HCT116 (cell line): ENCODE results near the gene MARVELD3. TPM values are rescaled to one million over a fixed set of nuclear protein-coding genes. Genes with fewer than 3 reads are reported as not detected.

Experiments used
- ATAC-seq: fragments of 200-7000 bp; cut with Tn5 transposase; 2 replicates; pipeline ENCODE4 v1.9.1; 2020; ENCODE audit warnings: mild to moderate bottlenecking, moderate library complexity
- BruUV-seq: library from RNA; stranded (reverse); fragments of 400-500 nt; replicated peaks from 2 replicates; lab custom pipeline; 2021; lab: Mats Ljungman, UMichigan
- CTCF ChIA-PET: fragments of 300-600 bp; sonication (Branson Sonifier 250); formaldehyde crosslinking; loops from one replicate; lab custom pipeline; 2021; ENCODE audit warnings: antibody characterized with exemption; lab: Charles Lee
- POLR2A ChIA-PET: fragments of 300-600, 350-600 bp; sonication (Branson Sonifier 250); formaldehyde crosslinking; loops from one replicate; lab custom pipeline; 2021; ENCODE audit warnings: antibody characterized with exemption; lab: Charles Lee
- RAD21 ChIA-PET, 2 experiments: fragments of 300-600 bp; sonication (Branson Sonifier 250); formaldehyde crosslinking; loops; one replicate each; lab custom pipeline; 2023; ENCODE audit warnings: low total read pairs in 2 of 2; ENCODE audit not compliant: uncharacterized antibody in 2 of 2, unreplicated experiment in 2 of 2, low non-redundant PET in 1 of 2; lab: Charles Lee
- DNase-seq: peaks from one replicate; pipeline ENCODE4 v3.0.0-alpha.2; 2010; ENCODE audit warnings: low read depth, low spot score
- H2AFZ ChIP-seq: fragments of 200-600 bp; shearing (Covaris generic), sonication (generic); 2 replicates; pipeline ENCODE4 v1.6.1; 2017; ENCODE audit warnings: low read depth, mixed run types, mixed read lengths, antibody characterized with exemption, low read length; ENCODE audit not compliant: poor library complexity, severe bottlenecking
- H3K27ac ChIP-seq: 2 replicates; pipeline ENCODE4 v1.5.1; 2012; ENCODE audit warnings: low read depth, low read length
- H3K27me3 ChIP-seq: fragments of 200-600 bp; sonication (generic); 2 replicates; pipeline ENCODE4 v1.6.1; 2016; ENCODE audit warnings: mixed run types, low read length, mixed read lengths; ENCODE audit not compliant: insufficient read depth
- H3K36me3 ChIP-seq, 2 experiments: fragments of 200-500 bp in 1 of 2; fragments of 200-600 bp in 1 of 2; sonication (Bioruptor generic) in 1 of 2; sonication (generic) in 1 of 2; 2 replicates each; pipeline versions ENCODE4 v1.5.1 to v1.6.1; 2014 to 2016; ENCODE audit warnings: low read length in 2 of 2, inconsistent platforms in 1 of 2, mixed read lengths in 1 of 2, mixed run types in 1 of 2; ENCODE audit not compliant: insufficient read depth in 2 of 2, control insufficient read depth in 1 of 2
- H3K4me1 ChIP-seq, 2 experiments: fragments of 200-600 bp in 1 of 2; sonication (generic) in 1 of 2; 2 replicates each; pipeline versions ENCODE4 v1.5.1 to v1.6.1; 2012 to 2017; ENCODE audit warnings: low read length in 2 of 2, inconsistent platforms in 1 of 2, mild to moderate bottlenecking in 1 of 2, mixed read lengths in 1 of 2, mixed run types in 1 of 2, moderate library complexity in 1 of 2; ENCODE audit not compliant: insufficient read depth in 2 of 2, control insufficient read depth in 1 of 2
- H3K4me2 ChIP-seq: fragments of 200-600 bp; sonication (generic); 2 replicates; pipeline ENCODE4 v1.6.1; 2017; ENCODE audit warnings: mixed run types, low read length, mixed read lengths
- H3K4me3 ChIP-seq, 2 experiments: fragments of 200-600 bp in 1 of 2; sonication (generic) in 1 of 2; replicated peaks in 1 of 2; 2 replicates each; pipeline ENCODE4 v1.5.1; 2011 to 2016; ENCODE audit warnings: low read length in 2 of 2, control low read depth in 1 of 2, low read depth in 1 of 2, mild to moderate bottlenecking in 1 of 2, mixed read lengths in 1 of 2, mixed run types in 1 of 2
- H3K79me2 ChIP-seq: fragments of 200-600 bp; sonication (generic); 2 replicates; pipeline ENCODE4 v1.6.1; 2017; ENCODE audit warnings: mild to moderate bottlenecking, mixed run types, low read length, moderate library complexity, mixed read lengths; ENCODE audit not compliant: insufficient read depth
- H3K9ac ChIP-seq: fragments of 200-600 bp; sonication (generic); 2 replicates; pipeline ENCODE4 v1.6.1; 2016; ENCODE audit warnings: low read length, mixed read lengths
- H3K9me2 ChIP-seq: fragments of 200-600 bp; sonication (generic), shearing (Covaris generic); 2 replicates; pipeline ENCODE4 v1.6.1; 2017; ENCODE audit warnings: mixed run types, mild to moderate bottlenecking, moderate library complexity; ENCODE audit not compliant: insufficient read depth
- H3K9me3 ChIP-seq, 2 experiments: fragments of 200-500 bp in 1 of 2; fragments of 200-600 bp in 1 of 2; sonication (Bioruptor generic) in 1 of 2; sonication (generic) in 1 of 2; 2 replicates each; pipeline ENCODE4 v1.6.1; 2014 to 2017; ENCODE audit warnings: low read length in 2 of 2, mixed read lengths in 2 of 2, inconsistent platforms in 1 of 2, low read depth in 1 of 2, mild to moderate bottlenecking in 1 of 2, mixed run types in 1 of 2, moderate library complexity in 1 of 2; ENCODE audit not compliant: control insufficient read depth in 1 of 2, insufficient read depth in 1 of 2
- H4K20me1 ChIP-seq: fragments of 200-600 bp; sonication (generic), shearing (Covaris generic); 2 replicates; pipeline ENCODE4 v1.6.1; 2017; ENCODE audit warnings: mixed run types, mild to moderate bottlenecking, moderate library complexity; ENCODE audit not compliant: insufficient read depth
- CBX3 ChIP-seq: IDR thresholded peaks from 2 replicates; pipeline ENCODE4 v1.6.1; 2012; ENCODE audit warnings: low read depth
- EGR1 ChIP-seq: IDR thresholded peaks from 2 replicates; pipeline ENCODE4 v1.6.1; 2012; ENCODE audit warnings: low read depth
- FOSL1 ChIP-seq: IDR thresholded peaks from 2 replicates; pipeline ENCODE4 v1.6.1; 2012; ENCODE audit warnings: low read depth
- RAD21 ChIP-seq: IDR thresholded peaks from 2 replicates; pipeline ENCODE4 v1.6.1; 2012; ENCODE audit warnings: low read depth, mild to moderate bottlenecking
- SP1 ChIP-seq: IDR thresholded peaks from 2 replicates; pipeline ENCODE4 v1.6.1; 2012; ENCODE audit warnings: low read depth
- SRF ChIP-seq: IDR thresholded peaks from 2 replicates; pipeline ENCODE4 v1.6.1; 2012; ENCODE audit warnings: low read depth
- TCF7L2 ChIP-seq: IDR thresholded peaks from 2 replicates; pipeline ENCODE4 v1.7.0; 2011; ENCODE audit warnings: borderline replicate concordance, inconsistent platforms; ENCODE audit not compliant: insufficient read depth, insufficient read length; ENCODE audit errors: extremely low read depth
- YY1 ChIP-seq: IDR thresholded peaks from 2 replicates; pipeline ENCODE4 v1.6.1; 2011; ENCODE audit warnings: low read length, low read depth, moderate library complexity, mild to moderate bottlenecking; ENCODE audit not compliant: insufficient replicate concordance; ENCODE audit errors: extremely low read depth
- ZFX ChIP-seq: fragments of 450-650 bp; IDR thresholded peaks from 2 replicates; pipeline ENCODE4 v1.6.1; 2017
- ZNF274 ChIP-seq: fragments of 200-500 bp; sonication (Bioruptor generic); IDR thresholded peaks from 2 replicates; pipeline ENCODE4 v1.6.1; 2014; ENCODE audit warnings: mild to moderate bottlenecking, low read depth, low read length, inconsistent platforms
- intact Hi-C: fragments of 100-400 bp; cut with micrococcal nuclease; formaldehyde crosslinking; loops from 2 replicates; pipeline ENCODE4 v1.10.0; 2022
- total RNA-seq: library from RNA; stranded (reverse); gene quantifications from one replicate; pipeline ENCODE4 v1.2.1, GENCODE V29; 2021; ENCODE audit not compliant: unreplicated experiment
- TF ChIP-seq, protein P1 (sequence below): IDR thresholded peaks from 2 replicates; pipeline ENCODE4 v1.6.1; 2011; ENCODE audit warnings: mild to moderate bottlenecking, low read length, moderate library complexity; ENCODE audit not compliant: insufficient replicate concordance; ENCODE audit errors: extremely low read depth
- TF ChIP-seq, protein P2 (sequence below): IDR thresholded peaks from 2 replicates; pipeline ENCODE4 v1.6.1; 2012
- TF ChIP-seq, protein P3 (sequence below): IDR thresholded peaks from 2 replicates; pipeline ENCODE4 v1.6.1; 2012
- TF ChIP-seq, protein P4 (sequence below): IDR thresholded peaks from 2 replicates; pipeline ENCODE4 v1.6.1; 2012; ENCODE audit warnings: low read depth

MARVELD3 gene
- total RNA-seq, 1 experiment from 2014 or later, result 20.9 TPM

DNA sequence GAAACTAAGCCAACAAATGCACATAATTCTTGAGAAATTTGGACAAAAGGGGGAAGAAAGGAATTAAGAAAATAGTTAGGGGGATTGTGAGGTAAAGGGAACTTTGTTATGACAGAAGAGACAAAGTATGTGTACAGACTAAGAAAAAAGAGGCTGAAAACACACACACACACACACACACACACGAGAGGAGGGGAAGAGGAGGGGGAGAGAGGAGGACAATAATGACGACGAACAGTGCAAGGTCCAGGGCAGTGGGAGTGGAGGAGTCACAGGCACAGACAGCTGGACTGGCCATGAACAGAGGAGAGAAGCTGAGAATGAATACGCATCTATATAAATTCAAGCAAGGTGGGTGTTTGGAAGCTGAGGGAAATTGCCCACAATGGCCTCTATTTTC is 44.6 kb downstream of the MARVELD3 start:
- Histone ChIP-seq H3K27ac (no peak overlapping the region), H3K27me3 (no peaks in the 10 kb centered on the region), H2AFZ (no peak overlapping the region), H3K36me3 (peaks cover 7 to 10% of the 10 kb centered on the region in 2 experiments; a peak in 3 of 4 replicates), H4K20me1 (no peaks in the 10 kb centered on the region), H3K4me1 (no peaks in the 10 kb centered on the region), H3K9ac (no peak overlapping the region), H3K79me2 (no peaks in the 10 kb centered on the region), H3K4me3 (no peak overlapping the region), H3K9me2 (no peaks in the 10 kb centered on the region), H3K9me3 (no peaks in the 10 kb centered on the region), H3K4me2 (no peak overlapping the region)
- intact Hi-C loops, result loop anchor here (5.0 kb wide), 1 partner anchor 82 kb away; no protein-coding TSS in a partner anchor
- TF ChIP-seq, protein P1, sequence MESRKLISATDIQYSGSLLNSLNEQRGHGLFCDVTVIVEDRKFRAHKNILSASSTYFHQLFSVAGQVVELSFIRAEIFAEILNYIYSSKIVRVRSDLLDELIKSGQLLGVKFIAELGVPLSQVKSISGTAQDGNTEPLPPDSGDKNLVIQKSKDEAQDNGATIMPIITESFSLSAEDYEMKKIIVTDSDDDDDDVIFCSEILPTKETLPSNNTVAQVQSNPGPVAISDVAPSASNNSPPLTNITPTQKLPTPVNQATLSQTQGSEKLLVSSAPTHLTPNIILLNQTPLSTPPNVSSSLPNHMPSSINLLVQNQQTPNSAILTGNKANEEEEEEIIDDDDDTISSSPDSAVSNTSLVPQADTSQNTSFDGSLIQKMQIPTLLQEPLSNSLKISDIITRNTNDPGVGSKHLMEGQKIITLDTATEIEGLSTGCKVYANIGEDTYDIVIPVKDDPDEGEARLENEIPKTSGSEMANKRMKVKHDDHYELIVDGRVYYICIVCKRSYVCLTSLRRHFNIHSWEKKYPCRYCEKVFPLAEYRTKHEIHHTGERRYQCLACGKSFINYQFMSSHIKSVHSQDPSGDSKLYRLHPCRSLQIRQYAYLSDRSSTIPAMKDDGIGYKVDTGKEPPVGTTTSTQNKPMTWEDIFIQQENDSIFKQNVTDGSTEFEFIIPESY, result no peak
- TF ChIP-seq SP1 (no peak), YY1 (no peak), CBX3 (no peak), SRF (no peak), ZNF274 (no peak), TCF7L2 (no peak), RAD21 (no peak), FOSL1 (no peak), EGR1 (no peak), ZFX (no peak)
- TF ChIP-seq, protein P2, sequence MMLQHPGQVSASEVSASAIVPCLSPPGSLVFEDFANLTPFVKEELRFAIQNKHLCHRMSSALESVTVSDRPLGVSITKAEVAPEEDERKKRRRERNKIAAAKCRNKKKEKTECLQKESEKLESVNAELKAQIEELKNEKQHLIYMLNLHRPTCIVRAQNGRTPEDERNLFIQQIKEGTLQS, result no peak
- TF ChIP-seq, protein P3, sequence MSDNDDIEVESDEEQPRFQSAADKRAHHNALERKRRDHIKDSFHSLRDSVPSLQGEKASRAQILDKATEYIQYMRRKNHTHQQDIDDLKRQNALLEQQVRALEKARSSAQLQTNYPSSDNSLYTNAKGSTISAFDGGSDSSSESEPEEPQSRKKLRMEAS, result no peak
- TF ChIP-seq, protein P4, sequence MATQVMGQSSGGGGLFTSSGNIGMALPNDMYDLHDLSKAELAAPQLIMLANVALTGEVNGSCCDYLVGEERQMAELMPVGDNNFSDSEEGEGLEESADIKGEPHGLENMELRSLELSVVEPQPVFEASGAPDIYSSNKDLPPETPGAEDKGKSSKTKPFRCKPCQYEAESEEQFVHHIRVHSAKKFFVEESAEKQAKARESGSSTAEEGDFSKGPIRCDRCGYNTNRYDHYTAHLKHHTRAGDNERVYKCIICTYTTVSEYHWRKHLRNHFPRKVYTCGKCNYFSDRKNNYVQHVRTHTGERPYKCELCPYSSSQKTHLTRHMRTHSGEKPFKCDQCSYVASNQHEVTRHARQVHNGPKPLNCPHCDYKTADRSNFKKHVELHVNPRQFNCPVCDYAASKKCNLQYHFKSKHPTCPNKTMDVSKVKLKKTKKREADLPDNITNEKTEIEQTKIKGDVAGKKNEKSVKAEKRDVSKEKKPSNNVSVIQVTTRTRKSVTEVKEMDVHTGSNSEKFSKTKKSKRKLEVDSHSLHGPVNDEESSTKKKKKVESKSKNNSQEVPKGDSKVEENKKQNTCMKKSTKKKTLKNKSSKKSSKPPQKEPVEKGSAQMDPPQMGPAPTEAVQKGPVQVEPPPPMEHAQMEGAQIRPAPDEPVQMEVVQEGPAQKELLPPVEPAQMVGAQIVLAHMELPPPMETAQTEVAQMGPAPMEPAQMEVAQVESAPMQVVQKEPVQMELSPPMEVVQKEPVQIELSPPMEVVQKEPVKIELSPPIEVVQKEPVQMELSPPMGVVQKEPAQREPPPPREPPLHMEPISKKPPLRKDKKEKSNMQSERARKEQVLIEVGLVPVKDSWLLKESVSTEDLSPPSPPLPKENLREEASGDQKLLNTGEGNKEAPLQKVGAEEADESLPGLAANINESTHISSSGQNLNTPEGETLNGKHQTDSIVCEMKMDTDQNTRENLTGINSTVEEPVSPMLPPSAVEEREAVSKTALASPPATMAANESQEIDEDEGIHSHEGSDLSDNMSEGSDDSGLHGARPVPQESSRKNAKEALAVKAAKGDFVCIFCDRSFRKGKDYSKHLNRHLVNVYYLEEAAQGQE, result no peak
- DNase-seq (no peak), ATAC-seq (no peak)
- RAD21 ChIA-PET, result no interaction called here
- BruUV-seq, result no TSS peak
- POLR2A ChIA-PET, result no interaction called here
- CTCF ChIA-PET, result no interaction called here
